ENCODE data around the gene CACNA1D. TPM values are rescaled to one million over a fixed set of nuclear protein-coding genes. Genes with fewer than 3 reads are reported as not detected.

The CACNA1D gene
- total RNA-seq, 4 donors from 2014 or later: 5.7 to 38.2 (median 20.0) TPM

- TF ChIP-seq EP300 (IDR thresholded peaks at IDR 0.05) (no peak), CTCF (IDR thresholded peaks at IDR 0.05) (no peak), POLR2A (IDR thresholded peaks at IDR 0.05) (no peak)
- Histone ChIP-seq H3K36me3 (peaks cover 0 to 17% (median 0%) of the 10 kb centered on the region in 3 donors), H3K27me3 (no peaks in the 10 kb centered on the region), H3K4me3 (no peak overlapping the region), H3K27ac (no peak overlapping the region), H3K9me3 (no peaks in the 10 kb centered on the region), H3K4me1 (peaks cover 0 to 5% (median 0%) of the 10 kb centered on the region in 4 donors)
- DNase-seq (ENCODE audit: low spot score in 2 of 2): no peak
- 74 to 82% methylated on average over 9 to 10 of the region's 10 CpGs for WGBS, 2 donors
Measured at GRCh38 chr3:53806182-53807116, 312.0 kb downstream of the CACNA1D start.

- WGBS, 2 donors: 77 to 78% methylated on average over 15 of the region's 15 CpGs
- no peak overlapping the region for H3K27ac ChIP-seq
- TF ChIP-seq POLR2A (IDR thresholded peaks at IDR 0.05): no peak
- no peak for TF ChIP-seq CTCF (IDR thresholded peaks at IDR 0.05)
- TF ChIP-seq EP300 (IDR thresholded peaks at IDR 0.05): no peak
- H3K36me3 ChIP-seq: peaks cover 0 to 17% (median 0%) of the 10 kb centered on the region in 3 donors
- no peak overlapping the region for H3K4me3 ChIP-seq
- peaks cover 0 to 5% (median 0%) of the 10 kb centered on the region in 4 donors for H3K4me1 ChIP-seq
- H3K9me3 ChIP-seq: no peaks in the 10 kb centered on the region
- DNase-seq (ENCODE audit: low spot score in 2 of 2): no peak
- no peaks in the 10 kb centered on the region for H3K27me3 ChIP-seq
Measured at GRCh38 chr3:53807117-53807810, 312.9 kb downstream of the CACNA1D start.

- TF ChIP-seq EP300 (IDR thresholded peaks at IDR 0.05) (no peak), POLR2A (IDR thresholded peaks at IDR 0.05) (no peak), CTCF (IDR thresholded peaks at IDR 0.05) (no peak)
- Histone ChIP-seq H3K4me3 (no peak overlapping the region), H3K27me3 (no peaks in the 10 kb centered on the region), H3K4me1 (peaks cover 0 to 5% (median 0%) of the 10 kb centered on the region in 4 donors), H3K27ac (peak overlapping the region in 3 of 4 donors; percentile 6 to 39 (median 12)), H3K36me3 (peaks cover 0 to 17% (median 0%) of the 10 kb centered on the region in 3 donors), H3K9me3 (no peaks in the 10 kb centered on the region)
- 93 to 94% methylated on average over 13 of the region's 13 CpGs for WGBS, 2 donors
- DNase-seq (ENCODE audit: low spot score in 2 of 2): no peak
Measured at GRCh38 chr3:53808496-53808895, 314.1 kb downstream of the CACNA1D start.

- H3K36me3 ChIP-seq: peaks cover 0 to 23% (median 0%) of the 10 kb centered on the region in 3 donors
- H3K9me3 ChIP-seq: no peaks in the 10 kb centered on the region
- H3K4me1 ChIP-seq: peaks cover 0 to 5% (median 0%) of the 10 kb centered on the region in 4 donors
- H3K27ac ChIP-seq: peak overlapping the region in 1 of 4 donors; percentile 39
- DNase-seq (ENCODE audit: low spot score in 2 of 2): no peak
- H3K4me3 ChIP-seq: no peak overlapping the region
- WGBS, 2 donors: 70 to 71% methylated on average over 12 of the region's 12 CpGs
- TF ChIP-seq EP300 (IDR thresholded peaks at IDR 0.05): peak in 1 of 2 donors; percentile 6
- no peak for TF ChIP-seq CTCF (IDR thresholded peaks at IDR 0.05)
- no peaks in the 10 kb centered on the region for H3K27me3 ChIP-seq
Measured at GRCh38 chr3:53809267-53809666, 314.9 kb downstream of the CACNA1D start.
